Mesothelial cell of epicardium (in vitro differentiated cells): ENCODE results near the gene PLEKHM3. TPM values are rescaled to one million over a fixed set of nuclear protein-coding genes. Genes with fewer than 3 reads are reported as not detected.

Experiments
- DNase-seq, 2 experiments: peaks; one replicate each; pipeline ENCODE4 v3.0.0; 2021; ENCODE audit warnings: low spot score in 2 of 2; ENCODE audit not compliant: unreplicated experiment in 2 of 2
- H3K27ac Mint-ChIP-seq: 2 replicates; pipeline ENCODE4 v1.8.0; 2021; ENCODE audit warnings: mixed read lengths
- H3K27me3 Mint-ChIP-seq: 2 replicates; pipeline ENCODE4 v1.8.0; 2021; ENCODE audit warnings: low read depth, mixed read lengths
- H3K36me3 Mint-ChIP-seq: 2 replicates; pipeline ENCODE4 v1.8.0; 2021; ENCODE audit warnings: mixed read lengths
- H3K4me1 Mint-ChIP-seq: 2 replicates; pipeline ENCODE4 v1.8.0; 2021; ENCODE audit warnings: mixed read lengths
- H3K4me3 Mint-ChIP-seq: 2 replicates; pipeline ENCODE4 v1.8.0; 2021; ENCODE audit warnings: mild to moderate bottlenecking, moderate library complexity, mixed read lengths
- H3K9me3 Mint-ChIP-seq: 2 replicates; pipeline ENCODE4 v1.8.0; 2021; ENCODE audit warnings: mixed read lengths
- CTCF ChIP-seq: fragments of 200-600 bp; sonication (generic); IDR thresholded peaks from one replicate; pipeline ENCODE4 v1.5.0; 2021; ENCODE audit warnings: antibody characterized with exemption; ENCODE audit not compliant: unreplicated experiment
- total RNA-seq: library from RNA; stranded (reverse); gene quantifications from 3 replicates; pipeline ENCODE4 v1.2.1, GENCODE V29; 2021

Gene PLEKHM3
- total RNA-seq, 1 donor from 2014 or later: 16.2 TPM

DNA sequence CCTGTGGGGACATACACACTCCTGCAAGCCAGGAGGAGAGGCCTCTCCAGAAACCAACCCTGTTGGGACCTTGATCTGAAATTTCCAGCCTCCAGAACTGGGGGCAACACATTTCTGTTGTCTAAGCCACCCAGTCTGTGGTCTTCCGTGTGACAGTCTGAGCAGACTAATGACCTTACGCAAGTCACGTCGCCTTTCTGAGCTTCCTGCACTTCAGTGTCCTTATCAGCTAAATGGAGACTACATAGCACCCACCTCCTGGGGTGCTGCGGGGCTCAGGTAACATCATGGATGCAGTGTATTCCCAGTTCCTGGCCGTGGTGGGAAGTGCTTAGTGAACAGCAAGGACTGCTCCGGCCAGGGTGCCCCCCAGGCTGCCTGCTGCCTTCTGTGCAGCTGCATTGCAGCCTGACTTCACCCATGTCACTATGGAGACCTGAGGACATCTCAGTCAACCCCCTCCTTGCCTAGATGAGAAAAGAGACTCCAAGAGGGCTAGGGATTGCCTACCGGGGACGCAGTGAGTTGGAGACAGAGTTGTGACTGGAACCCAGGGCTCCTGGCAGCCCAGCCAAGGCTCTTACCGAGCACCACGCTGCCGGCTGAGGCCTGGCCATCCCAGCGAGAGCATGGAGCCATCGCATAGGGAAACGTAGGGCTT, 194.4 kb downstream of the PLEKHM3 start:
- H3K9me3 Mint-ChIP-seq: no peaks in the 10 kb centered on the region
- H3K27me3 Mint-ChIP-seq: no peaks in the 10 kb centered on the region
- H3K27ac Mint-ChIP-seq: no peak overlapping the region
- peaks cover 11% of the 10 kb centered on the region for H3K36me3 Mint-ChIP-seq
- DNase-seq: no peak
- H3K4me1 Mint-ChIP-seq: peaks cover 11% of the 10 kb centered on the region
- no peak for TF ChIP-seq CTCF
- H3K4me3 Mint-ChIP-seq: no peak overlapping the region

DNA sequence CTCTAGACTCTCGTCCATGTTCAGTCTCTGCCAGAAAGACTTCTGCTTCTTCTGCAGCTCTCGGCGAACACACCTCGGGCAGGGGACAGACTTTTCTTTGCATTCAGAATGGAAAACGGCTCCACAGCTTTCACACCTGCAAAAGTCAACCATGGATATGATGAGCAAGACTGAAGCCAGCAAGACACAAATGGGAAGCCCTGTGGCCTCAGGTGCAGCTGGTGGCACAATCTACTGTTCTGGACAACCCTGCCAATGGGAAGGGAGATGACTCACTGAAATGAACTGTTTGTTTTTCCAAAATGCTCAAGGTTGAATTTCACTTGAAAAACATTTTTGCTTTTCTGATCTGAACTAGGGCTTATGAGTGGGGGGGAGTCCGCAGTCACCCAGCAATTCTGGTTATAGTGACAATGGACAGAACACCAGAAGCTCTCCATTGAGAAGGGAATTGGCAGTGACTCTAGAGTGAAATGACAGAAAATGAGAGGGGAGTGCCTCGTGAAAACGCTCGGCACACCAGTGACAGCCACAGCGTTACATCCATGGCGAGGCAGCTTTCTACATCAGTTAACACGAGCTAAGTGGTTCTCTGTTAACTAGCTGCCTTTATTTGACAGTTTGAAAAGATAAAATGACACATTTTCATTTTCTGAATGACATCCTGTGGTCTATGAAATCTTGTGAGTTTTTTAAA, 196.8 kb downstream of the PLEKHM3 start:
- Mint-ChIP-seq H3K9me3 (no peaks in the 10 kb centered on the region), H3K27me3 (no peaks in the 10 kb centered on the region), H3K4me1 (peaks cover 10% of the 10 kb centered on the region), H3K36me3 (peaks cover 15% of the 10 kb centered on the region), H3K4me3 (no peak overlapping the region), H3K27ac (no peak overlapping the region)
- TF ChIP-seq CTCF: no peak
- no peak for DNase-seq

DNA sequence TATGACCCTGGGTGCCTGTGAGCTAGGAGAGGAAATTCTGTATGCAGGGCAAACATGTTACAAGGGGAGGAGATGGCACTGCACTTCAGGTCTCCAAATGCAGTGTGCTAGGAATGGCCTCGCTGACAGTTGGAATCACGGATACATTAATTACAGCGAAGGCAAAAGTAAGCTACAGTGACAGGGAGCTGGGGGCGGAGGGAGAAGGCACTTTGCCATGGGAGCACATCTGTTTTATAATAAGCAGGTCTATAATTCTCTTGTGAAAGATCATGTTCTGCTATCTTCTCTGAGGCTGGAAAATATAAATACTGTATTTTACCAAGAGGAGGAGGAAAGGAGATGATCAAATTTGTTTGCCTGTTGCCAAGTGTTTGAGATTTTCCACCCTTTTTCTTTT, 199.3 kb downstream of the PLEKHM3 start:
- H3K9me3 Mint-ChIP-seq: no peaks in the 10 kb centered on the region
- no peak for DNase-seq
- H3K4me1 Mint-ChIP-seq: peaks cover 10% of the 10 kb centered on the region
- TF ChIP-seq CTCF: no peak
- no peaks in the 10 kb centered on the region for H3K27me3 Mint-ChIP-seq
- no peak overlapping the region for H3K4me3 Mint-ChIP-seq
- H3K27ac Mint-ChIP-seq: no peak overlapping the region
- peaks cover 14% of the 10 kb centered on the region for H3K36me3 Mint-ChIP-seq

GRCh38 chr2:207825045-207825954, 200.0 kb downstream of the PLEKHM3 start:
- no peak overlapping the region for H3K4me3 Mint-ChIP-seq
- H3K36me3 Mint-ChIP-seq: peaks cover 14% of the 10 kb centered on the region
- DNase-seq: no peak
- no peaks in the 10 kb centered on the region for H3K27me3 Mint-ChIP-seq
- H3K4me1 Mint-ChIP-seq: peaks cover 10% of the 10 kb centered on the region
- no peak for TF ChIP-seq CTCF
- H3K9me3 Mint-ChIP-seq: no peaks in the 10 kb centered on the region
- H3K27ac Mint-ChIP-seq: no peak overlapping the region

DNA sequence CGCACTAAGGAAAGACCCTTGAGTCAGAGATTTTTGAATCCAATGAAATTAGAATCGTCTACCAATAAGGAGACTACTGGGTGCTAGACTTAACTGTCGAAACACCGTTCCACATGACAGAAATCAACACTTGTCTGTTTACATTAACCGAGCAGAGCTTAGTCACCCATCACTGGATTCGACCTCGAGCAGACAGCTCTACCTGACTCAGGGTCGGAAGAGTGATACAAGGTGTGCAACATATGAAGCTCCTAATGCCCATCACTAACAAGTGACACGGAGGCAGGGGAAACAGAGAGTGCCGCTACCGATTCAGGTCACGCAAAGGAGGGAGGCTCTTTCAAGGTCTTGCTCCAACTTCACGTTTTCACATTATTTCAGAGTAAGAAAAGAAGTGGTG, 201.5 kb downstream of the PLEKHM3 start:
- peaks cover 14% of the 10 kb centered on the region for H3K36me3 Mint-ChIP-seq
- peaks cover 8% of the 10 kb centered on the region for H3K4me1 Mint-ChIP-seq
- no peak for DNase-seq
- H3K4me3 Mint-ChIP-seq: no peak overlapping the region
- H3K27me3 Mint-ChIP-seq: no peaks in the 10 kb centered on the region
- TF ChIP-seq CTCF: no peak
- no peak overlapping the region for H3K27ac Mint-ChIP-seq
- no peaks in the 10 kb centered on the region for H3K9me3 Mint-ChIP-seq
